ENCODE results near the gene KAT5. TPM values are rescaled to one million over a fixed set of nuclear protein-coding genes. Genes with fewer than 3 reads are reported as not detected.

KAT5 gene
- polyA plus RNA-seq, 1 donor from 2014 or later = 102 TPM

GRCh38 chr11:65698205-65698604 lies 13.8 kb upstream of the KAT5 start:
- no peak overlapping the region for H3K9ac ChIP-seq (ENCODE audit: low read length)
- no peaks in the 10 kb centered on the region for H3K36me3 ChIP-seq (ENCODE audit: insufficient read depth, low read length)
- no peaks in the 10 kb centered on the region for H3K79me2 ChIP-seq (replicated peaks; ENCODE audit: insufficient read depth, low read length)
- H3K9me3 ChIP-seq (ENCODE audit: low read length) = no peaks in the 10 kb centered on the region
- no peak overlapping the region for H3K4me3 ChIP-seq (ENCODE audit: low read length)
- no peaks in the 10 kb centered on the region for H3K27me3 ChIP-seq (ENCODE audit: insufficient read depth, low read depth, low read length)
- no peak overlapping the region for H3K27ac ChIP-seq (ENCODE audit: low read length)
- H2AFZ ChIP-seq (ENCODE audit: low read depth, low read length) = no peak overlapping the region
- no peaks in the 10 kb centered on the region for H4K20me1 ChIP-seq (ENCODE audit: insufficient read depth)
- H3K4me2 ChIP-seq (ENCODE audit: low read length) = no peak overlapping the region
- TF ChIP-seq POLR2AphosphoS5 (IDR thresholded peaks at IDR 0.05) = no peak
- no peak for TF ChIP-seq SMC3 (conservative IDR thresholded peaks at IDR 0.05; ENCODE audit: poor library complexity)
- no peak for TF ChIP-seq MXI1 (conservative IDR thresholded peaks at IDR 0.05; ENCODE audit: poor library complexity, severe bottlenecking)
- no peak for TF ChIP-seq TAF1 (IDR thresholded peaks at IDR 0.05; ENCODE audit: low read depth)
- no peak for TF ChIP-seq RAD21 (conservative IDR thresholded peaks at IDR 0.05)
- TF ChIP-seq EZH2 (IDR thresholded peaks at IDR 0.05; ENCODE audit: borderline replicate concordance, insufficient read depth, low read length, poor library complexity, severe bottlenecking) = no peak
- no peak for TF ChIP-seq REST (IDR thresholded peaks at IDR 0.05; ENCODE audit: borderline replicate concordance)
- H3F3A ChIP-seq (ENCODE audit: insufficient read depth, low read length, poor library complexity, severe bottlenecking) = no peaks in the 10 kb centered on the region
- H3K9me2 ChIP-seq (ENCODE audit: insufficient read depth, low read length) = no peaks in the 10 kb centered on the region

GRCh38 chr11:65699306-65699705 lies 12.7 kb upstream of the KAT5 start:
- Histone ChIP-seq H2AFZ (ENCODE audit: low read depth, low read length) (no peak overlapping the region), H3K4me2 (ENCODE audit: low read length) (no peak overlapping the region), H3K36me3 (ENCODE audit: insufficient read depth, low read length) (no peaks in the 10 kb centered on the region), H3K4me3 (ENCODE audit: low read length) (no peak overlapping the region), H3K79me2 (replicated peaks; ENCODE audit: insufficient read depth, low read length) (no peaks in the 10 kb centered on the region), H3K9me2 (ENCODE audit: insufficient read depth, low read length) (no peaks in the 10 kb centered on the region), H3F3A (ENCODE audit: insufficient read depth, low read length, poor library complexity, severe bottlenecking) (no peaks in the 10 kb centered on the region), H3K9ac (ENCODE audit: low read length) (no peak overlapping the region), H3K27me3 (ENCODE audit: insufficient read depth, low read depth, low read length) (no peaks in the 10 kb centered on the region), H3K9me3 (ENCODE audit: low read length) (no peaks in the 10 kb centered on the region), H4K20me1 (ENCODE audit: insufficient read depth) (no peaks in the 10 kb centered on the region), H3K27ac (ENCODE audit: low read length) (no peak overlapping the region)
- no peak for TF ChIP-seq EZH2 (IDR thresholded peaks at IDR 0.05; ENCODE audit: borderline replicate concordance, insufficient read depth, low read length, poor library complexity, severe bottlenecking)
- TF ChIP-seq SMC3 (conservative IDR thresholded peaks at IDR 0.05; ENCODE audit: poor library complexity) = no peak
- TF ChIP-seq CTCF (IDR thresholded peaks at IDR 0.05; ENCODE audit: poor library complexity, severe bottlenecking) = no peak
- no peak for TF ChIP-seq REST (IDR thresholded peaks at IDR 0.05; ENCODE audit: borderline replicate concordance)
- no peak for TF ChIP-seq POLR2AphosphoS5 (IDR thresholded peaks at IDR 0.05)
- TF ChIP-seq RAD21 (conservative IDR thresholded peaks at IDR 0.05) = no peak
- no peak for TF ChIP-seq MXI1 (conservative IDR thresholded peaks at IDR 0.05; ENCODE audit: poor library complexity, severe bottlenecking)
- TF ChIP-seq TAF1 (IDR thresholded peaks at IDR 0.05; ENCODE audit: low read depth) = no peak
